ENCODE measurements around the gene SYT15.
"Not testable (repeated sequence)": the region's sequence is repeated elsewhere in the genome, so short reads cannot be mapped to it uniquely, and the experiment has no call there.

GRCh38 chr10:46589589-46589988, 10.7 kb downstream of the SYT15 start:
- TF ChIP-seq CTCF (IDR thresholded peaks at IDR 0.05); EZH2 (IDR thresholded peaks at IDR 0.05; ENCODE audit: borderline replicate concordance, insufficient read depth, low read depth, low read length, poor library complexity, severe bottlenecking): not testable (repeated sequence)
